Neural cell (in vitro differentiated cells): Measurements from ENCODE around the gene SCN4B. TPM values are rescaled to one million over a fixed set of nuclear protein-coding genes. Genes with fewer than 3 reads are reported as not detected.

Experiments
- H2AFZ ChIP-seq: fragments of 200-600, 300-800 bp; sonication (generic), shearing (Covaris generic); 2 replicates; pipeline ENCODE4 v1.6.0; 2014; ENCODE audit warnings: low read depth, mild to moderate bottlenecking, antibody characterized with exemption, low read length, moderate library complexity
- H3F3A ChIP-seq: fragments of 200-600 bp; shearing (Covaris generic); 2 replicates; pipeline ENCODE4 v1.6.1; 2016; ENCODE audit warnings: mild to moderate bottlenecking, moderate library complexity, mixed read lengths, antibody characterized with exemption, low read length; ENCODE audit not compliant: insufficient read depth, poor library complexity, severe bottlenecking
- H3K27ac ChIP-seq: fragments of 200-600, 300-800 bp; sonication (generic), shearing (Covaris generic); 2 replicates; pipeline ENCODE4 v1.5.1; 2014; ENCODE audit warnings: mild to moderate bottlenecking, low read length, moderate library complexity
- H3K27me3 ChIP-seq: fragments of 300-800, 200-600 bp; sonication (generic), shearing (Covaris generic); 2 replicates; pipeline ENCODE4 v1.6.0; 2014; ENCODE audit warnings: mild to moderate bottlenecking, low read depth, low read length, moderate library complexity; ENCODE audit not compliant: insufficient read depth
- H3K36me3 ChIP-seq: fragments of 300-800, 200-600 bp; sonication (generic), shearing (Covaris generic); 2 replicates; pipeline ENCODE4 v1.5.1; 2014; ENCODE audit warnings: mild to moderate bottlenecking, antibody characterized with exemption, low read length, moderate library complexity; ENCODE audit not compliant: insufficient read depth
- H3K4me2 ChIP-seq: fragments of 300-800, 200-600 bp; sonication (generic), shearing (Covaris generic); 2 replicates; pipeline ENCODE4 v1.6.0; 2014; ENCODE audit warnings: mild to moderate bottlenecking, low read length
- H3K4me3 ChIP-seq: fragments of 300-800, 200-600 bp; sonication (generic), shearing (Covaris generic); 2 replicates; pipeline ENCODE4 v1.5.1; 2014; ENCODE audit warnings: mild to moderate bottlenecking, low read length, moderate library complexity
- H3K79me2 ChIP-seq: fragments of 200-600 bp; shearing (Covaris generic); replicated peaks from 2 replicates; pipeline ENCODE4 v1.6.0; 2014; ENCODE audit warnings: mild to moderate bottlenecking, low read length, moderate library complexity; ENCODE audit not compliant: insufficient read depth
- H3K9ac ChIP-seq: fragments of 300-800, 200-600 bp; sonication (generic), shearing (Covaris generic); 2 replicates; pipeline ENCODE4 v1.6.1; 2016; ENCODE audit warnings: mild to moderate bottlenecking, low read length, mixed read lengths
- H3K9me2 ChIP-seq: fragments of 200-600 bp; shearing (Covaris generic); 2 replicates; pipeline ENCODE4 v1.6.1; 2016; ENCODE audit warnings: mild to moderate bottlenecking, low read length, mixed read lengths; ENCODE audit not compliant: insufficient read depth
- H3K9me3 ChIP-seq: fragments of 200-600, 300-800 bp; sonication (generic), shearing (Covaris generic); 2 replicates; pipeline ENCODE4 v1.6.1; 2016; ENCODE audit warnings: mild to moderate bottlenecking, mixed run types, low read length, moderate library complexity, mixed read lengths
- H4K20me1 ChIP-seq: fragments of 200-600 bp; shearing (Covaris generic); 2 replicates; pipeline ENCODE4 v1.6.1; 2016; ENCODE audit warnings: mild to moderate bottlenecking, mixed run types; ENCODE audit not compliant: insufficient read depth
- CTCF ChIP-seq: fragments of 450-650 bp; IDR thresholded peaks from 2 replicates; pipeline ENCODE4 v1.5.1; 2014; ENCODE audit warnings: antibody characterized with exemption, mild to moderate bottlenecking, moderate library complexity; ENCODE audit not compliant: poor library complexity, severe bottlenecking
- EP300 ChIP-seq: fragments of 450-650 bp; conservative IDR thresholded peaks from 2 replicates; pipeline ENCODE4 v1.6.1; 2014; ENCODE audit warnings: antibody characterized with exemption, mild to moderate bottlenecking, moderate library complexity; ENCODE audit not compliant: poor library complexity, severe bottlenecking
- EZH2 ChIP-seq: fragments of 200-600, 300-800 bp; shearing (Covaris generic), sonication (generic); IDR thresholded peaks from 2 replicates; pipeline ENCODE4 v1.6.1; 2014; ENCODE audit warnings: antibody characterized with exemption, low read length, borderline replicate concordance, mild to moderate bottlenecking; ENCODE audit not compliant: insufficient read depth, poor library complexity, severe bottlenecking
- MXI1 ChIP-seq: fragments of 450-650 bp; conservative IDR thresholded peaks from 2 replicates; pipeline ENCODE4 v1.6.1; 2014; ENCODE audit warnings: antibody characterized with exemption, mild to moderate bottlenecking; ENCODE audit not compliant: poor library complexity, severe bottlenecking
- POLR2AphosphoS5 ChIP-seq: IDR thresholded peaks from 2 replicates; pipeline ENCODE4 v1.6.1; 2012
- RAD21 ChIP-seq: fragments of 450-650 bp; conservative IDR thresholded peaks from 2 replicates; pipeline ENCODE4 v1.6.1; 2014; ENCODE audit warnings: antibody characterized with exemption, mild to moderate bottlenecking, moderate library complexity
- REST ChIP-seq: IDR thresholded peaks from 2 replicates; pipeline ENCODE4 v1.6.1; 2012; ENCODE audit warnings: borderline replicate concordance
- SMC3 ChIP-seq: fragments of 450-650 bp; conservative IDR thresholded peaks from 2 replicates; pipeline ENCODE4 v1.6.1; 2014; ENCODE audit warnings: antibody characterized with exemption, mild to moderate bottlenecking, moderate library complexity; ENCODE audit not compliant: poor library complexity
- TAF1 ChIP-seq: IDR thresholded peaks from 2 replicates; pipeline ENCODE4 v1.6.1; 2012; ENCODE audit warnings: low read depth
- polyA plus RNA-seq: library from polyadenylated mRNA; depleted of rRNA; stranded (reverse); fragments of >200 nt; gene quantifications from 2 replicates; pipeline ENCODE4 v1.2.3, GENCODE V29; 2014

The SCN4B gene
- polyA plus RNA-seq, 1 donor from 2014 or later = 0.61 TPM

GRCh38 chr11:118128721-118129470 lies 23.7 kb downstream of the SCN4B start:
- Histone ChIP-seq H3K79me2 (no peaks in the 10 kb centered on the region), H3F3A (no peaks in the 10 kb centered on the region), H3K36me3 (no peaks in the 10 kb centered on the region), H3K9me3 (no peaks in the 10 kb centered on the region), H3K4me3 (no peak overlapping the region), H3K4me2 (no peak overlapping the region), H3K9ac (no peak overlapping the region), H3K27me3 (no peaks in the 10 kb centered on the region), H3K27ac (no peak overlapping the region), H4K20me1 (no peaks in the 10 kb centered on the region), H3K9me2 (no peaks in the 10 kb centered on the region), H2AFZ (no peak overlapping the region)
- no peak for TF ChIP-seq EP300
- TF ChIP-seq POLR2AphosphoS5 = no peak
- no peak for TF ChIP-seq MXI1
- no peak for TF ChIP-seq REST
- TF ChIP-seq TAF1 = no peak
- TF ChIP-seq RAD21 = no peak
- TF ChIP-seq CTCF = no peak
- no peak for TF ChIP-seq SMC3
- TF ChIP-seq EZH2 = no peak

GRCh38 chr11:118128310-118128709 lies 24.3 kb downstream of the SCN4B start:
- no peak overlapping the region for H2AFZ ChIP-seq
- no peaks in the 10 kb centered on the region for H4K20me1 ChIP-seq
- no peak overlapping the region for H3K27ac ChIP-seq
- H3K4me2 ChIP-seq = no peak overlapping the region
- no peaks in the 10 kb centered on the region for H3F3A ChIP-seq
- no peak overlapping the region for H3K4me3 ChIP-seq
- H3K9me2 ChIP-seq = no peaks in the 10 kb centered on the region
- H3K9me3 ChIP-seq = no peaks in the 10 kb centered on the region
- H3K36me3 ChIP-seq = no peaks in the 10 kb centered on the region
- TF ChIP-seq CTCF = no peak
- no peak for TF ChIP-seq SMC3
- TF ChIP-seq TAF1 = no peak
- no peak for TF ChIP-seq REST
- no peak for TF ChIP-seq EP300
- no peak for TF ChIP-seq RAD21
- TF ChIP-seq MXI1 = no peak
- TF ChIP-seq EZH2 = no peak
- TF ChIP-seq POLR2AphosphoS5 = no peak
- no peaks in the 10 kb centered on the region for H3K79me2 ChIP-seq
- no peaks in the 10 kb centered on the region for H3K27me3 ChIP-seq
- no peak overlapping the region for H3K9ac ChIP-seq
